Measurements from ENCODE around the gene SYT1.

- TF ChIP-seq CTCF (IDR thresholded peaks at IDR 0.05) (no peak), POLR2A (IDR thresholded peaks at IDR 0.05) (no peak)
These were observed 144.0 kb downstream of the SYT1 start for GRCh38 chr12:79008591-79008990.
